ENCODE data around the gene SMIM8.
A peak's percentile ranks its signal among the peaks of the same experiment; 100 is the strongest.

Gene SMIM8

GRCh38 chr6:87391334-87391733, 68.9 kb downstream of the SMIM8 start:
- peak; percentile 8 for DNase-seq (ENCODE audit: low spot score)

Measured in LoVo (cell line).